GM18861 (cell line): Measurements from ENCODE around the gene ZFP1.
A peak's percentile ranks its signal among the peaks of the same experiment; 100 is the strongest.

Experiments
- ATAC-seq: cut with Tn5 transposase; IDR thresholded peaks from one replicate; pipeline ENCODE4 v1.9.1; 2021; ENCODE audit not compliant: unreplicated experiment

Gene ZFP1

DNA sequence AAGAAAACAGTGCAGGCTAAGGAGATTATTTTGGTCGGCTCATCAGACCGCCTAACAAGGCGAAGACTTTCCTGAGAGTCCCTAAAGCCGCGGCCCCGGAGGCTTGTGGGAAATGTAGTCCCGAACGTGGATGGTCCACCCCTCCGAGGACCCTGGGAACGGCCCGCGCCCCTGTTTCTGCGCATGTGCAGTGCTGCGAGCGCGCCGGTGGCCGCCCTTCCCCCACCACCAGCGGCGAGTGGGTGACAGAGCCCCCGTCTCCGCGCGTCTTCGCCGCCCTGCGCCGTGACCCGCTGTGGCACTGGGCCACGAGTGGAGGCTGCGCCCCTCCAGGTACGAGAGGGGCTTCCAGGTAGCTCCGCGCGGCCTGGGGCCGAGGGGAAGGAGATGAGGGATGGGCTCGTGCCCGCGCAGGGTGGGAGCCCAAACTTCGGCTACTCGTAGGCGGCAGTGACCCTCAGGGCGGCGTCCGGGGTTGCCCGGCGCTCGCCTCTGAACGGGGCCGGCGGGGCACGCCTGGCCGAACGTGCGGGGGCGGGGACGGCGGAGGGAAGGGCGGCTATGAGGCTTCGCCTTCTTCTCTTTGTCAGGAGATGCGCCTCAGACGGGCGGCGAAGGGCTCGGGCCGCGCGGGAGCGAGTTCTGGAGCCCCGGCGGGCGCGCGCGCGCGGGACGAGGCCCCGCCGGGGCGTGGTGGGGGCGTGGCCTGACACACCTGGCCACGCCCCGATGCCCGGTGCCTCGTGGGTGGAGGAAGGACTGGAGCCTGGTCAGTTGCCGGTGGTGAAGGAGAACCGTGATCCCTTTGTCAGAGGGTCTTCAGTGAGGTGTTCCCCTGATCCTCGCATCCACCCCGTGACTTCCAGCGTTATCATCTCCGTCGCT, at the start of gene ZFP1:
ZFP1 (plus strand) TSS at position 214 of the 885 bp plus-strand sequence. CDS start 4,428 bp downstream, outside the sequence.
- ATAC-seq, result peak; percentile 70

- no peak for ATAC-seq
These were observed 49.2 kb upstream of the ZFP1 start for GRCh38 chr16:75099075-75099667.

DNA sequence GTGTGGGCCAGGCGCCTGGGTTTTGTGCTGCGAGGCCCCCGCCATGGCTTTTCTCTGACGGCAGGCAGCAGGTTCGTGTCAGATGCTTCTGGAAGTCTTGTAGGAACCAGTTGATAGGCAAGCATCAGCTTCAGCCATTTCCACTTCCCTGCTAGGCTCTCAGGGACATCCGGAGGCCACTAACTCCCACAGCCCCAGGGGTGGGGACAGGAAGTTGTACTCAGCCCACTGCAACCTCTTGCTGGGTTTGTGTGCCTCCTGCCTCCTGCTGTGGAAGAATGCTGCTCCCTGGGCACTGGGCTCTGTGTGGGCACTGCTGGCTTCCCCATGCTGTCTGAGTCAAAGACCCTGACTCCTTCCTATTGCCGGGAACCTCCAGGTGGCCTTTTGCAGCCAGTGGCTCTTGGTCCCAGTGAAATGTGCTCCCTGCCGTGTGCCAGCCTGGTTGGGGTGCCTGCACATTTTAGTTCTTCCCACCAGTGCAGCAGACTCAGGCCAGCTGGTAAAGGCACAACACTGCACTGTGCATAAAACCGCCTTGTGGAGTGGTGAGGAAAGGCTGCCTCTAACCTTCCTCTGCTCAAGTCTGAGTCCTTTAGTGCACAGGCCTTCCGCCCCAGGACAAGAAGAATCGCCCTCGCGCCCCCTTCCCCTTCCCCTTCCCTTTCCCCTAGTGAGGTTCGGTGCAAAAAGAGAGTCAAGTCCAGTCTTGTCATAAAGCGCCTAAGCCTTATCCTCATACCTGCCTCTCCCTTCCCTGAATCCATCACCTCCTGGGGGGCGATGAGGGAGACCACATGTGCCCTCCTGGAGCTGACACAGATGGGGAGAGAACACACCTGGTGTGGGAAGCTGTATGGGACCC, 48.4 kb upstream of the ZFP1 start:
- peak; percentile 68 for ATAC-seq

DNA sequence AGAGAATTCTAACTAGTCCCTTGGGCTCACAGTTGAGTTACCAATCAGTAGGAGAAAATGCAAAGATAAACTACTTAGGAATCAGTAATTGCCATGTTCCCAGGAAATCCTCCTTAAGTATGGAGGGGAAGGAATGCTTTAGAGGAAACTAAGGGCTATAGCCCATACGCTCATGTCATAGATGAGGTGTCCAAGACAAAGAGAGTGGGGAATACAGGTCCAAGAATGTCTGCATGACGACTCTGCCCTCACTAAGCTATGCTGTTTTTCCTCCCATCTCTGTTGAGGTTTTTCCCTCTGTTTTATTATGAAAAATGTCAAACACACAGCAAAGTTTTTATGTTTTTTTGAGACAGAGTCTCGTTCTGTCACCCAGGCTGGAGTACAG, 47.7 kb upstream of the ZFP1 start:
- no peak for ATAC-seq

GRCh38 chr16:75101635-75102034, 46.7 kb upstream of the ZFP1 start:
- no peak for ATAC-seq

- no peak for ATAC-seq
These were observed 45.7 kb upstream of the ZFP1 start for GRCh38 chr16:75102595-75102994.

DNA sequence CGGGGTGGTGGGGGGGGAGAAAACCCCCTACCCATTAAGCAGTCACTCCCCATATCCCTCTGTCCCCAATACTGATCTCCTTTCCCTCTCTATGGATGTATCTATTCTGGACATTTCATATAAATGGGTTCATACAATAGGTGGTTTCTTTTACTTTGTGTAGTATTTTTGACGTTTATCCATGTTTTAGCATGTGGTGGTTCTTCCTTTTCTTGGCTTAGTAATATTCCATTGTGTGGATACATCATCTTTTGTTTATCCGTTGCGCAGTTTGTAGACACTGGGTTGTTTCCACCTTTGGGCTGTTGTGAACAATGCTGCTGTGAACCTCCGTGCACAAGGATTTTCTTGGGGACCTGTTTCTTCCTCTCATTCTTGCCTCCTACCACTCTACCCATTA, 44.3 kb upstream of the ZFP1 start:
- no peak for ATAC-seq

DNA sequence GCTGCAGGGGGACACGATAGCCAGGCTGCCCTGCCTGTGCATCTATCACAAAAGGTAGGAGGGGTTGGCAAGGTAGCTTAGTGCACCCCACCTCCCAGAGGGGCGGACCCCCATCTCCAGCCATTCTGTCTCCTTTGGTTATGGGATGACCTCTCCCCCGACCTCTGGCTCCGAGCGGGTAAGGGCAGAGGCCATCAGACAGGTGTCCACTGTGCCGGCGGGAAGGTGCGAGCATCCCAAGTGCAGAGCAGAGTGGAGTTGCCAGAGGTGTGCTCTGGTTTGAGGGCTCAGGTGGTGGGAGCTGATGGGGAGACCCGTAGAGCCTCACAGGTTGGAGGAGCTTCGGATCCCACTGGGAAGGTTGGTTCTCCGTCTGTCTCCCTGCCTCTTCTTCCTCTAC, 43.5 kb upstream of the ZFP1 start:
- ATAC-seq, result no peak

- ATAC-seq, result no peak
These were observed 42.8 kb upstream of the ZFP1 start for GRCh38 chr16:75105306-75106061.

DNA sequence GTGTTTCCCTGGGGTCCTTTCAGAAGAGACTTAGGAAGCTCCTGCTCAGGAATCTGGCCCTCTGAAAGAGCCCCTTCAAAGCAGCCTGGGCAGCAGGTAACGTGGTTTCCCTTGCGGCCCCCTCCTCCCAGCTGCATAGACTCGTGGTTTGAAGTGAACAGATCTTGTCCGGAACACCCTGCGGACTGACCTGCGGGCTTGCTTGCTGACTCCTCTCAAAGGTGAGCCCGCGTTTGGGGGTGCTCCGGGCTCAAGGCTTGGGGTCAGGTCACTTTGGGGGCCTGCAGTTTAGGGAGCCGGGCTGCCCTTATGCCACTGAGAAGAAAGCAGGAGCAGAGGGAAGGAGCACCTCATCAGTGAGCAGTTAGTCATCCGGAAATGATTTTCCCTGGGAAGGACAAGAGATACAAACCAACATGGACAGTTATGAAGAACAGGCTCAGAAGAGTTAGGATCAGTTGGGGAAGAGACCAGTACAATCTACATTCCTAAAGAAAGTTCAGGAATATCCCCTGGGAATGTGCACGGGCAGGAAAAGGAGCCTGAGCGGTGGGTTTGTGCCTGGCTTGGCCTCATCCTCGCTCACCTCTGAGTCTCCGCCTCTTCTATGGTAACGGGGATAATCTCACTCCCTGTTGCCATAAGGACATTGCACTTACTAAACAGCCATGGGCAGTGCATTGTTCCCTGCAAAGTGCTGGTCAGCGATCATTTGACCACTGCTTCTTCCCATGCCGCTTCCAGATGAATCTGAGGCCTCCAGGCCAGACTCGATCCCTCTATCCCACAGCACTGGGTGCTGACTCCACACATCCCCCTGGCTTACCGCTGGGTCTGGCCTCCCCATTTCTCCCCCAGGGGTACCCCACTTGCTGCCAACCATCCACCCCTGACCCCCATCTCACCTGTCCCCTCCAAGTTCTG, 41.7 kb upstream of the ZFP1 start:
- ATAC-seq, result no peak

- no peak for ATAC-seq
These were observed 40.8 kb upstream of the ZFP1 start for GRCh38 chr16:75107505-75107904.

DNA sequence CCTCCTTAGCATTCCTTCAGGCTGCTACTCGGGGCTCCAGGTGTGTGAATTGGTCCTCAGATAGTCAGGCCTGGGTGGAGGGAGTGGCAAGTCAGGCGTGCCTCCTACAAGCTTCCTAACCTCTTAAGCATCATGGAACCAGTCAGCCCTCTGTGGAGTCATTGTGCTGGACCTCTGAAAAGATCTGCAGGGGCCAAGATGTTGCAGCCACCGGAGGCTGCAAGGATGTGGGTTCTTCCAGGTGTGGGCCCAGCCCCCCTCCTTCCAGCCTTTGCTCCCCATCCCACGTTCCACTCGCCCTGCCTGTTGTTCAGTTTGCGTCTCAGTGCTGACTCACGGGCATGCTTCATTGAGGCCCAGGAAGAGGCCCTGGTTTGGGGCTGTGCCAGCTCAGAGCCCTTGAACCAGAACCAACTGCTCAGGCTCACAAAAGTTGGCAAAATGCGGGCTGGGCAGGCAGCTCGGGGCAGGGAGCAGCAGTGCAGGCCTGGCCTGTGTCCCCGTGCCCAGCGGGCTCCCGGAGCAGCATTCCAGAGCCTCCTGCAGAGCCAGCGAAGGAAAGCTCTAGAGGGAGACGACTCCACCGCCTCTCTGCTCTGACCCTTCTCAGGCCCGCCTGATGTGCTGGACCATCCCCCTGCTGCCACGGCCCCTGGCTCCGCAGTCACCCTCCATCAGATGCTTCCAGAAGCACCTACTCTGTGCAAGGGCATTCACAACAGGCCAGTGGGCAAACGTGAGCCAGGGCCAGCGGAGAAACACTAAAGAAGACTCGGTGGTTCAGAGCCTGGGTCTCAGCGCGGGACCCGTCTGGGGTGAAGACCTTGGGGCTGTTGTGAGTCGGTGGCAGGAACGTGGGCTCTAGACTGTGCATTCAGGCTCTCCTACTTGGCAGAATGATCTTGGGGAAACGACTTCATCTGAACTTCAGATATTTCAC, 39.3 kb upstream of the ZFP1 start:
- ATAC-seq, result no peak

DNA sequence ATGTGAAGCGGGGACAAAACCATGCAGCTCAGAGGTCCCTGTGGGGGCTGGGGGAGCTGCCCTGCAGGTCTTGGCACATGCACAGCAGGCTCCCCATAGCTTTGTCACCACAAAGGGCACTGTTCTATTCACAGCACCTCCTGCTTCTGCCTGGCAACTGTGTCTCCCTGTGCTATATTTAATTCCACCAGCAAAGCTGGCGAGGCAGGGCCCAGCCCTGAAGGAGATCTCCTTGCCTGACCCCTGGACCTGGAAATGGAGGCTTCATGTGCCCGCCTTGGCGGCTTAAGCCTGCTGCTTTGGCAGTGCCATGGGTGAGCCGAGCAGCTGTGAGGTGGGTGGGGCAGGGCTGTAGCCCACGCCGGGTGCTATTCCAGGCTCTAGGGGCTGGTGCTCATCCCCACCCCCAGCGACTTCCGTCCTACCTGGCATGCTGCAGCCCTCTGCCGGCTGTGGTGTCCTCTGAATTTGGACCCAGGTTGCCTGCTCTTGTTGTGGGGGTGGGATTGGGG, 38.5 kb upstream of the ZFP1 start:
- ATAC-seq, result no peak

DNA sequence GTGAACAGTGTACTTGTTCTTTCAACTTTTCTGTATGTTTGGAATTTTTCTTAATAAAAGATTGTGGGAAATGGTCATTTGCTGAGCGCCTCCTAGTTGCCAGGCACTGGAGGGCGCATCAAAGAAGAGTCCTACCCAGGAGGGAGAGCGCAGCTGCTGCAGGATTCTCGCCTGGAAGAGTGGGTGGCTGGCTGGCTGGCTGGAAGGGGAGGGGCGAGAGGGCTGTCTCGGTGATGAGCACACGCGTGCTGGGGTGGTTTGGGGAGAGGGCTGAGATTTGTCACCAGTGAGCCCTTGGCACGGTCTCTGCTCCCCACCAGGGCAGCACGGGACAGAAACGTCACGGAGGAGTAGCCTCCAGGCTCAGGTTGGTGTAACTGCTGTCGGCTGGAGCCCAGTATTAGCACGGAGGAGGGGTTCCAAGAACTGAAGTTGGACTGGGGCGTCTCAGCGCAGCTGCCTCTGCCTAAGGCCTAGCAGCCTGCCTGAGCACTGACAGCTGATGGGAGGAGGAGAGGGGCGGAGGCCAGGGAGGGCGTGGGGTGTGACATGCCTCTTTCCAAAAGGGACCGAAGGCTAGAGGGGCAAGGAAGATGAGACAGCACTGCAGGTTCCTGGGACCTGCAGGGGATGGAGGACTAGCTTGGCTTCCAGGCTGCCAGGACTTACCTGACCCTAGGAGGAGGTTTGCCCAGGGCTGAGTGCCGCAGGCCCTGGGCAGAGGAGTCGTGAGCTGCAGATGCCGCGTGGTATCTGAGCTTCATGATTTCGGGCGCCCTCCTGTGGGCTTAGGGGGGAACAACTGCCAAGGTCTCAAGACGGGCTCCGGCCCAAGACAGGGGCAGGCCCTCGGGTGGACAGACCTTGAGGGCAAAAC, 37.4 kb upstream of the ZFP1 start:
- peak; percentile 44 for ATAC-seq

DNA sequence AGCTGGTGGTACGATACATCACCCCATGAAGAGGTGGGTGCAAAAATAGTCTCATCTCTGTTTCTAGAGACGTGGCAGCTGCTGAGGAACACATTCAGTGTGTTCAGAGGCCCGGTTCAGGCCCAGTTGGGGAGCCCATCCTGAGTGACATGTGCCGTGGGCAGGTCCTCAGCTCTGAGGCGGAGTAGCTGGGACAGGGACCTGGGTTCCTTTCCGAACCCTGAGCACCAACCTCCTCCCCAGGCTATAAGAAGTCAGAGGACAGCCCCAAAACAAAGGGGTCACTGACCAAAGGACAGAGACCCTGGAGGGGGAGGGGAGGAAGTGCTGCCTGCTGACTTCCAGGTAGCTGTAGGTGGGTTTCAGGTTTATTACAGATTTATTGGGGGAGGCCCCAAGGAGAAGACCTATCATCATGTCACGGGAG, 36.8 kb upstream of the ZFP1 start:
- no peak for ATAC-seq

GRCh38 chr16:75111961-75112733, 36.2 kb upstream of the ZFP1 start:
- no peak for ATAC-seq
